ENCODE data around the gene MORN3. TPM values are rescaled to one million over a fixed set of nuclear protein-coding genes. Genes with fewer than 3 reads are reported as not detected.

Gene MORN3
- total and polyA plus RNA-seq, 2 of the 8 experiments (the other 6 are each of a cell fraction or from before 2014, with no cell fraction given) = 0.39 to 0.93 TPM

DNA sequence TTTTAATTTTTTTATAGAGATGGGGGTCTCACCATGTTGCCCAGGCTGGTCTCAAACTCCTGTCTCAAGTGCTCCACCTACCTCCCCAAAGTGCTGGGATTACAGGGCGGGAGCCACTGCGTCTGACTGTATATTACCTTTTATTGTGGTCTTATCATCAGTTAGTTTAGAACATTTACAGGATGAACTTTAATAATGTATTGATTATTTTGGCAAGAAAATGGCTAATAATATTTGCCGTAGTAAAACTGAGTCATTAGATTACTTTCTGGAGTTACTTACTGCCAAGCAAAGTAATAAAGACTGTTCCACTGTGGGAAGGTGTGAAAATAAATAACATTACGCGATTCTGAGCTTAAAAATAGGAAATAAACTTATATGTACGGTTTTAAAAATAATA is 66.7 kb downstream of the MORN3 start:
- Histone ChIP-seq H2AFZ (ENCODE audit: low read length) (no peak overlapping the region), H3K4me3 (ENCODE audit: extremely low read depth in 1 of 4, insufficient read depth in 2 of 4, low read depth in 3 of 4, low read length in 4 of 4) (no peak overlapping the region), H3K4me2 (ENCODE audit: insufficient read depth in 1 of 2, low read depth in 2 of 2, low read length in 2 of 2) (no peak overlapping the region), H2AK5ac (ENCODE audit: low read depth, low read length) (no peak overlapping the region), H2BK20ac (ENCODE audit: low read length) (no peak overlapping the region), H3K14ac (ENCODE audit: insufficient read length) (no peak overlapping the region), H3K9ac (replicated peaks in 1 of 4; ENCODE audit: extremely low read depth in 1 of 4, low read depth in 3 of 4, low read length in 3 of 4) (no peak overlapping the region), H3K23me2 (ENCODE audit: low read depth, low read length) (no peaks in the 10 kb centered on the region), H3K23ac (ENCODE audit: insufficient read length) (no peak overlapping the region), H3K56ac (replicated peaks; ENCODE audit: insufficient read length, low read depth, low read length) (no peak overlapping the region), H4K91ac (replicated peaks; ENCODE audit: insufficient read length, low read length) (no peak overlapping the region), H2BK120ac (replicated peaks; ENCODE audit: low read depth, low read length) (no peak overlapping the region), H2BK15ac (ENCODE audit: low read length) (no peak overlapping the region), H3K36me3 (ENCODE audit: control insufficient read depth in 2 of 4, insufficient read depth in 4 of 4, low read length in 3 of 4) (no peaks in the 10 kb centered on the region; a peak in 1 of 8 replicates), H2BK5ac (ENCODE audit: low read depth, low read length) (no peak overlapping the region), H3K9me3 (ENCODE audit: insufficient read depth in 2 of 2, low read depth in 1 of 2, low read length in 1 of 2) (no peaks in the 10 kb centered on the region), H3K4ac (replicated peaks; ENCODE audit: insufficient read length, low read depth, low read length) (no peak overlapping the region), H4K20me1 (replicated peaks in 1 of 2; ENCODE audit: control insufficient read depth in 1 of 2, insufficient read depth in 2 of 2, low read length in 2 of 2) (no peaks in the 10 kb centered on the region), H3K27me3 (replicated peaks in 1 of 4; ENCODE audit: control insufficient read depth in 3 of 4, extremely low read depth in 1 of 4, insufficient read depth in 3 of 4, low read length in 3 of 4) (no peaks in the 10 kb centered on the region), H3K18ac (ENCODE audit: extremely low read depth, low read length) (no peak overlapping the region), H4K5ac (ENCODE audit: insufficient read length, low read depth, low read length) (no peak overlapping the region), H3K79me2 (ENCODE audit: control insufficient read depth in 1 of 2, insufficient read depth in 2 of 2, low read length in 2 of 2) (no peaks in the 10 kb centered on the region), H3K27ac (ENCODE audit: low read depth, low read length) (no peak overlapping the region), H3K79me1 (ENCODE audit: low read depth, low read length) (no peaks in the 10 kb centered on the region), H2BK12ac (ENCODE audit: low read depth, low read length) (no peak overlapping the region), H3K4me1 (replicated peaks in 1 of 4; ENCODE audit: control insufficient read depth in 3 of 4, insufficient read depth in 4 of 4, low read length in 3 of 4) (no peaks in the 10 kb centered on the region), H4K8ac (ENCODE audit: extremely low read depth, insufficient read depth, low read length) (no peak overlapping the region)
- no peak for DNase-seq (ENCODE audit: low read depth in 1 of 2, low spot score in 2 of 2)
- FAIRE-seq = no peak
- ChIA-PET POLR2A (ENCODE audit: partially characterized antibody) (interaction anchor here (0.6 to 10.4 kb wide), 5 partner anchors 10 to 66 kb away, joined by 3 to 219 read pairs (median 3); partner anchors contain the start of gene KDM2B), CTCF (ENCODE audit: partially characterized antibody) (interaction anchor here (0.7 to 1.1 kb wide), 4 partner anchors 9 to 108 kb away, joined by 3 to 4 read pairs (median 4); no protein-coding TSS in a partner anchor)
- 97% methylated on average over 6 of the region's 6 CpGs; no CpG with 5 or more reads in 1 of the 2 experiments for WGBS, 2 experiments (ENCODE audit: extremely low coverage in 1 of 2, insufficient coverage in 1 of 2, insufficient read length in 1 of 2, insufficient replicate concordance in 2 of 2, low coverage in 1 of 2, low lambda C conversion rate in 2 of 2, missing lambda C conversion rate in 1 of 2)
- no peak for TF ChIP-seq CEBPB (IDR thresholded peaks at IDR 0.05; ENCODE audit: low read depth, low read length)
- TF ChIP-seq YY1 (IDR thresholded peaks at IDR 0.05; ENCODE audit: low read depth, low read length) = no peak
- TF ChIP-seq NANOG (IDR thresholded peaks at IDR 0.05; ENCODE audit: insufficient read depth, low read depth, low read length, poor library complexity, severe bottlenecking) = no peak
- TF ChIP-seq, protein P1, sequence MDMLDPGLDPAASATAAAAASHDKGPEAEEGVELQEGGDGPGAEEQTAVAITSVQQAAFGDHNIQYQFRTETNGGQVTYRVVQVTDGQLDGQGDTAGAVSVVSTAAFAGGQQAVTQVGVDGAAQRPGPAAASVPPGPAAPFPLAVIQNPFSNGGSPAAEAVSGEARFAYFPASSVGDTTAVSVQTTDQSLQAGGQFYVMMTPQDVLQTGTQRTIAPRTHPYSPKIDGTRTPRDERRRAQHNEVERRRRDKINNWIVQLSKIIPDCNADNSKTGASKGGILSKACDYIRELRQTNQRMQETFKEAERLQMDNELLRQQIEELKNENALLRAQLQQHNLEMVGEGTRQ (IDR thresholded peaks at IDR 0.05; ENCODE audit: low read length) = no peak

Data from H1 (cell line).